GM23248 (cell line): ENCODE measurements around the gene ARHGAP33. TPM values are rescaled to one million over a fixed set of nuclear protein-coding genes. Genes with fewer than 3 reads are reported as not detected.

Source experiments
- DNase-seq: peaks from one replicate; pipeline ENCODE4 v3.0.0-alpha.2; 2015
- H2AFZ ChIP-seq: fragments of 200-600 bp; sonication (generic); 2 replicates; pipeline ENCODE4 v1.6.1; 2016; ENCODE audit warnings: antibody characterized with exemption
- H3F3A ChIP-seq: fragments of 200-600 bp; sonication (generic); 2 replicates; pipeline ENCODE4 v1.6.1; 2016; ENCODE audit warnings: mild to moderate bottlenecking, antibody characterized with exemption, mixed run types; ENCODE audit not compliant: insufficient read depth
- H3K27ac ChIP-seq: fragments of 200-600 bp; sonication (generic); 2 replicates; pipeline ENCODE4 v1.5.1; 2016; ENCODE audit warnings: mild to moderate bottlenecking
- H3K27me3 ChIP-seq: fragments of 200-600 bp; sonication (generic); replicated peaks from 2 replicates; pipeline ENCODE4 v1.6.1; 2016; ENCODE audit warnings: mild to moderate bottlenecking; ENCODE audit not compliant: insufficient read depth
- H3K36me3 ChIP-seq: fragments of 200-600 bp; sonication (generic); 2 replicates; pipeline ENCODE4 v1.6.1; 2016; ENCODE audit warnings: low read depth, mild to moderate bottlenecking
- H3K4me1 ChIP-seq: fragments of 200-600 bp; sonication (generic); 2 replicates; pipeline ENCODE4 v1.6.1; 2016; ENCODE audit warnings: mild to moderate bottlenecking; ENCODE audit not compliant: insufficient read depth
- H3K4me2 ChIP-seq: fragments of 200-600 bp; sonication (generic); one replicate; pipeline ENCODE4 v1.6.1; 2016; ENCODE audit warnings: mild to moderate bottlenecking; ENCODE audit not compliant: unreplicated experiment
- H3K4me3 ChIP-seq: fragments of 200-600 bp; sonication (generic); 2 replicates; pipeline ENCODE4 v1.5.1; 2016; ENCODE audit warnings: mild to moderate bottlenecking
- H3K79me2 ChIP-seq: fragments of 200-600 bp; sonication (generic); 2 replicates; pipeline ENCODE4 v1.6.1; 2016; ENCODE audit warnings: mild to moderate bottlenecking; ENCODE audit not compliant: insufficient read depth
- H3K9ac ChIP-seq: fragments of 200-600 bp; sonication (generic); 2 replicates; pipeline ENCODE4 v1.6.1; 2016; ENCODE audit warnings: mild to moderate bottlenecking
- H3K9me2 ChIP-seq: fragments of 200-600 bp; sonication (generic); 2 replicates; pipeline ENCODE4 v1.6.1; 2016; ENCODE audit warnings: mixed run types, mild to moderate bottlenecking, moderate library complexity; ENCODE audit not compliant: insufficient read depth
- H3K9me3 ChIP-seq: fragments of 200-600 bp; sonication (generic); one replicate; pipeline ENCODE4 v1.6.1; 2017; ENCODE audit warnings: low read depth
- H4K20me1 ChIP-seq: fragments of 200-600 bp; sonication (generic); 2 replicates; pipeline ENCODE4 v1.6.0; 2016; ENCODE audit not compliant: insufficient read depth
- EZH2 ChIP-seq: fragments of 200-600 bp; sonication (generic); IDR thresholded peaks from 2 replicates; pipeline ENCODE4 v1.6.1; 2018; ENCODE audit warnings: antibody characterized with exemption, mild to moderate bottlenecking; ENCODE audit not compliant: insufficient read depth, poor library complexity, severe bottlenecking
- EZH2phosphoT487 ChIP-seq: fragments of 200-600 bp; sonication (generic); IDR thresholded peaks from 2 replicates; pipeline ENCODE4 v1.6.1; 2018; ENCODE audit warnings: antibody characterized with exemption, moderate library complexity, mild to moderate bottlenecking, low read depth; ENCODE audit not compliant: insufficient read depth
- WGBS, 2 experiments: methylation state at CpG; one replicate each; pipeline ENCODE4 v1.1.6; 2015 to 2017; ENCODE audit warnings: low lambda C conversion rate in 2 of 2, low coverage in 1 of 2; ENCODE audit errors: missing lambda C conversion rate in 2 of 2; 5-methylcytosine and 5-hydroxymethylcytosine counted together
- in situ Hi-C: fragments of 300-500 bp; cut with MboI; formaldehyde crosslinking; loops from 2 replicates; pipeline ENCODE4 v1.15.0; 2020
- polyA plus RNA-seq: library from polyadenylated mRNA; unstranded; fragments of >200 nt; fragmentation: Nextera tagmentation; extraction: Ambion mirVana; gene quantifications from 2 replicates; pipeline ENCODE4 v1.2.1, GENCODE V29; 2016
- total RNA-seq: library from RNA; depleted of rRNA; stranded (reverse); fragments of >200 nt; shearing (Covaris generic); gene quantifications from 2 replicates; pipeline ENCODE4 v1.2.3, GENCODE V29; 2014

The ARHGAP33 gene
- total and polyA plus RNA-seq, 2 experiments from 2014 or later: 1.9 to 24.9 TPM

- Histone ChIP-seq H2AFZ (no peak overlapping the region), H4K20me1 (no peaks in the 10 kb centered on the region), H3K79me2 (no peaks in the 10 kb centered on the region), H3K9me3 (no peaks in the 10 kb centered on the region), H3K4me1 (no peaks in the 10 kb centered on the region), H3K27ac (no peak overlapping the region), H3K4me2 (no peak overlapping the region), H3K27me3 (0 out of 2 replicates have a peak, but pooled peaks cover 5% of the 10 kb centered on the region), H3K36me3 (no peaks in the 10 kb centered on the region), H3K9me2 (no peaks in the 10 kb centered on the region), H3F3A (no peaks in the 10 kb centered on the region), H3K4me3 (no peak overlapping the region), H3K9ac (no peak overlapping the region)
- no peak for DNase-seq
- in situ Hi-C loops: no loop called here
- no peak for TF ChIP-seq EZH2phosphoT487
- no peak for TF ChIP-seq EZH2
- WGBS, 2 experiments: 72 to 75% methylated on average over 9 of the region's 9 CpGs
These were observed 41.5 kb downstream of the ARHGAP33 start for GRCh38 chr19:35816846-35817245.

DNA sequence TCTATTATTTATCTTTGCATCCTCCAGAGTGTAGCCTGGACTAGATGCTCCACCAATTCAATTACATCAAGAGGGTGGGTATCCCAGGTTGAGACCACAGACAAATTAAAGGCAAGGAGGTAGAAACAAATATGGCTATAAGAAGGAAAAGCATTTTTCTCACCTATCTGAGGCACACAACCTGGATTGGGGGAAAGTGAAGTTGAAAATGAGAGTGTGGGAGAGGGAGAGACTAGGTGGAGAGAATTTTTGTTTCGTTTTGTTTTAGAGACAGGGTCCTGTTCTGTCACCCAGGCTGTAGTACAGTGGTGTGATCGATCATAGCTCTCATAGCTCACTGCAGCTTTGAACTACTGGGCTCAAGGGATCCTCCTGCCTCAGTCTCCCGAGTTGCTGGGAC, 43.1 kb downstream of the ARHGAP33 start:
- Histone ChIP-seq H3K36me3 (no peaks in the 10 kb centered on the region), H3K4me1 (no peaks in the 10 kb centered on the region), H3K9me2 (no peaks in the 10 kb centered on the region), H3F3A (no peaks in the 10 kb centered on the region), H4K20me1 (no peaks in the 10 kb centered on the region), H3K9me3 (no peaks in the 10 kb centered on the region), H2AFZ (no peak overlapping the region), H3K27ac (no peak overlapping the region), H3K4me3 (no peak overlapping the region), H3K79me2 (no peaks in the 10 kb centered on the region), H3K9ac (no peak overlapping the region), H3K4me2 (no peak overlapping the region), H3K27me3 (no peaks in the 10 kb centered on the region)
- WGBS, 2 experiments: 26% methylated on average over 3 of the region's 3 CpGs
- no peak for DNase-seq
- in situ Hi-C loops: no loop called here
- no peak for TF ChIP-seq EZH2
- no peak for TF ChIP-seq EZH2phosphoT487

DNA sequence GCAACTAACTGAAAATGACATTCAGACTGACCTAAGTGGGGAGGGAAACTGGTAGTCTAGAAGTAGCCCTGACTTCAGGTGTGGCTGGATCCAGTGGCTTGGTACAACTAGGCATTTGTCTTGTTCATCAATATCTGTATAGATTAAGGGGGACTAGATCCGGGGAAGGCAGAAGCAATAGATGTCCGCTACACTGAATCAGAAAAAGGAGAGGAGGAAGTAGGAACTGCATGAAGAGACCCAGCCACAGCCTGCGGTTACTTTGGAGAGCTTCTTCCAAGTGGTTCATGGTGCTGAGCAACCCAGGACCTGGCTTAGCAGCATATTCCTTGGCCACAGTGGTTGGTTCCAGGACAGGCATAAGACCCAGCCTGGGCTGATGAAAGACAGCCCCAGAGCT, 47.2 kb downstream of the ARHGAP33 start:
- no peak for DNase-seq
- H3K9ac ChIP-seq: no peak overlapping the region
- TF ChIP-seq EZH2: no peak
- no peak for TF ChIP-seq EZH2phosphoT487
- in situ Hi-C loops: no loop called here
- H3K36me3 ChIP-seq: no peaks in the 10 kb centered on the region
- no peaks in the 10 kb centered on the region for H3K4me1 ChIP-seq
- H3K9me3 ChIP-seq: no peaks in the 10 kb centered on the region
- no peaks in the 10 kb centered on the region for H4K20me1 ChIP-seq
- H3K27ac ChIP-seq: no peak overlapping the region
- H3K4me3 ChIP-seq: no peak overlapping the region
- no peak overlapping the region for H2AFZ ChIP-seq
- 54 to 59% methylated on average over 3 of the region's 3 CpGs for WGBS, 2 experiments
- no peaks in the 10 kb centered on the region for H3F3A ChIP-seq
- H3K79me2 ChIP-seq: no peaks in the 10 kb centered on the region
- H3K4me2 ChIP-seq: no peak overlapping the region
- H3K9me2 ChIP-seq: no peaks in the 10 kb centered on the region
- H3K27me3 ChIP-seq: no peaks in the 10 kb centered on the region

DNA sequence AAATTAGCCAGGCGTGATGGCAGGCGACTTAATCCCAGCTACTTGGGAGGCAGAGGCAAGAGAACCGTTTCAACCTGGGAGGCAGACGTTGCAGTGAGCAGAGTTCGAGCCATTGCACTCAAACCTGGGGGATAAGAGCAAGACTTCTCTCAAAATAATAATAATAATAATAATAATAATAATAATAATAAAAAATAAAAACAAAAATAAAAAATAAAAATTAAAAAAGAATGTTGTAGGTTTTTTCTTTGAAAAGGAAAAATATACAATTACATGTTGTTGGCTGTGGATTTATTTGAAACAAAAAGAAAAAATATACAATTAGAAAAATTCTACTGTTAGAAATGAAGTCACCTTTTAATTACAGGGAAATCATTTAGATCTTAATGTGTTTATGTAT, 48.8 kb downstream of the ARHGAP33 start:
- H4K20me1 ChIP-seq: no peaks in the 10 kb centered on the region
- H3K79me2 ChIP-seq: no peaks in the 10 kb centered on the region
- H3K27me3 ChIP-seq: no peaks in the 10 kb centered on the region
- no peaks in the 10 kb centered on the region for H3K9me2 ChIP-seq
- WGBS, 2 experiments: 45 to 53% methylated on average over 5 of the region's 5 CpGs
- no peaks in the 10 kb centered on the region for H3F3A ChIP-seq
- in situ Hi-C loops: no loop called here
- no peaks in the 10 kb centered on the region for H3K9me3 ChIP-seq
- no peak for DNase-seq
- H3K4me1 ChIP-seq: no peaks in the 10 kb centered on the region
- H3K27ac ChIP-seq: no peak overlapping the region
- no peak overlapping the region for H3K4me3 ChIP-seq
- no peaks in the 10 kb centered on the region for H3K36me3 ChIP-seq
- no peak overlapping the region for H3K4me2 ChIP-seq
- no peak overlapping the region for H2AFZ ChIP-seq
- no peak overlapping the region for H3K9ac ChIP-seq
- TF ChIP-seq EZH2phosphoT487: no peak
- TF ChIP-seq EZH2: no peak

- H2AFZ ChIP-seq: no peak overlapping the region
- no peaks in the 10 kb centered on the region for H3F3A ChIP-seq
- no peaks in the 10 kb centered on the region for H3K4me1 ChIP-seq
- no peaks in the 10 kb centered on the region for H4K20me1 ChIP-seq
- H3K4me3 ChIP-seq: no peak overlapping the region
- H3K79me2 ChIP-seq: no peaks in the 10 kb centered on the region
- no peak for TF ChIP-seq EZH2phosphoT487
- no peak for TF ChIP-seq EZH2
- peaks cover 12% of the 10 kb centered on the region; the same call in 1 of the 2 replicates for H3K27me3 ChIP-seq
- peak; percentile 78 for DNase-seq
- no peak overlapping the region for H3K9ac ChIP-seq
- in situ Hi-C loops: no loop called here
- WGBS, 2 experiments: 13 to 14% methylated on average over 12 of the region's 12 CpGs
- H3K9me2 ChIP-seq: no peaks in the 10 kb centered on the region
- no peaks in the 10 kb centered on the region for H3K36me3 ChIP-seq
- H3K9me3 ChIP-seq: no peaks in the 10 kb centered on the region
- no peak overlapping the region for H3K4me2 ChIP-seq
- H3K27ac ChIP-seq: no peak overlapping the region
These were observed 53.4 kb downstream of the ARHGAP33 start for GRCh38 chr19:35828692-35829301.
